KOPT-K1 (cell line): ENCODE data around the gene ANKRD39.

Experiments
- H3K27ac ChIP-seq: fragments of 200-600 bp; sonication (generic); 2 replicates; pipeline ENCODE4 v1.5.1; 2016; ENCODE audit warnings: antibody characterized with exemption, mild to moderate bottlenecking, low read depth, low read length; ENCODE audit not compliant: poor library complexity, severe bottlenecking
- H3K36me3 ChIP-seq: fragments of 200-600 bp; sonication (generic); 2 replicates; pipeline ENCODE4 v1.5.1; 2017; ENCODE audit warnings: antibody characterized with exemption, mild to moderate bottlenecking, low read length, moderate library complexity; ENCODE audit not compliant: insufficient read depth
- H3K9me3 ChIP-seq: fragments of 200-600 bp; sonication (generic); 2 replicates; pipeline ENCODE4 v1.5.1; 2017; ENCODE audit warnings: antibody characterized with exemption, low read length, mild to moderate bottlenecking; ENCODE audit not compliant: insufficient read depth, poor library complexity, severe bottlenecking

Gene ANKRD39

GRCh38 chr2:96856776-96857666 lies 795 bp downstream of the ANKRD39 start:
- peak overlapping the region; percentile 71 for H3K27ac ChIP-seq
- H3K36me3 ChIP-seq: peaks cover 26% of the 10 kb centered on the region
- no peaks in the 10 kb centered on the region for H3K9me3 ChIP-seq

- Histone ChIP-seq H3K9me3 (no peaks in the 10 kb centered on the region), H3K27ac (no peak overlapping the region), H3K36me3 (peaks cover 58% of the 10 kb centered on the region)
Observed at GRCh38 chr2:96853321-96853720, 4.5 kb downstream of the ANKRD39 start.

- Histone ChIP-seq H3K27ac (no peak overlapping the region), H3K36me3 (peaks cover 64% of the 10 kb centered on the region), H3K9me3 (no peaks in the 10 kb centered on the region)
Observed at GRCh38 chr2:96852667-96853066, 5.1 kb downstream of the ANKRD39 start.

GRCh38 chr2:96848264-96848663 lies 9.6 kb downstream of the ANKRD39 start:
- Histone ChIP-seq H3K9me3 (no peaks in the 10 kb centered on the region), H3K27ac (no peak overlapping the region), H3K36me3 (peaks cover 62% of the 10 kb centered on the region)

GRCh38 chr2:96847586-96847985 lies 10.2 kb downstream of the ANKRD39 start:
- Histone ChIP-seq H3K9me3 (no peaks in the 10 kb centered on the region), H3K27ac (no peak overlapping the region), H3K36me3 (peaks cover 56% of the 10 kb centered on the region)

- no peaks in the 10 kb centered on the region for H3K9me3 ChIP-seq
- H3K27ac ChIP-seq: no peak overlapping the region
- peaks cover 48% of the 10 kb centered on the region for H3K36me3 ChIP-seq
Observed at GRCh38 chr2:96846825-96847224, 11.0 kb downstream of the ANKRD39 start.

DNA sequence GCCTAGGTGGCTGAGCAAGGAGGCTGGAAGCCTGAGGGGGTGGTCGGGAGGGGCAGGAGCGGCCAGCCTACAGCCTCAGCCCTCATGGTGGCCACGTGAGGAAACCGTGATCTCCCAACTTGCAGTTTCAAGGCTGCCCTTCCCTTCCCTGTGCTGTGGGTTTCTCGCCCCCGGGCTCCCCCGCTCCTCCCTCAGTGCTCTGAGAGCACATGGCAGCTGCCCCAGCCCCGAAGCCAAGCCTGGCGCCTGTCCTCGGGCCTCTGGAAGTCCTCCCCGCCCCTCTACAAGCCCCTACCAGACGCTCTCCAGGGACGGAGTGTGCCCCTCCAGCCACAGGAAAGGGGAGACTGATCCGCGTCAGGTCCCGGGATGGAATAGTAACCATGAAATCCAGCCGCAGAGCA lies 13.4 kb downstream of the ANKRD39 start:
- Histone ChIP-seq H3K27ac (no peak overlapping the region), H3K36me3 (peaks cover 31% of the 10 kb centered on the region), H3K9me3 (no peaks in the 10 kb centered on the region)

DNA sequence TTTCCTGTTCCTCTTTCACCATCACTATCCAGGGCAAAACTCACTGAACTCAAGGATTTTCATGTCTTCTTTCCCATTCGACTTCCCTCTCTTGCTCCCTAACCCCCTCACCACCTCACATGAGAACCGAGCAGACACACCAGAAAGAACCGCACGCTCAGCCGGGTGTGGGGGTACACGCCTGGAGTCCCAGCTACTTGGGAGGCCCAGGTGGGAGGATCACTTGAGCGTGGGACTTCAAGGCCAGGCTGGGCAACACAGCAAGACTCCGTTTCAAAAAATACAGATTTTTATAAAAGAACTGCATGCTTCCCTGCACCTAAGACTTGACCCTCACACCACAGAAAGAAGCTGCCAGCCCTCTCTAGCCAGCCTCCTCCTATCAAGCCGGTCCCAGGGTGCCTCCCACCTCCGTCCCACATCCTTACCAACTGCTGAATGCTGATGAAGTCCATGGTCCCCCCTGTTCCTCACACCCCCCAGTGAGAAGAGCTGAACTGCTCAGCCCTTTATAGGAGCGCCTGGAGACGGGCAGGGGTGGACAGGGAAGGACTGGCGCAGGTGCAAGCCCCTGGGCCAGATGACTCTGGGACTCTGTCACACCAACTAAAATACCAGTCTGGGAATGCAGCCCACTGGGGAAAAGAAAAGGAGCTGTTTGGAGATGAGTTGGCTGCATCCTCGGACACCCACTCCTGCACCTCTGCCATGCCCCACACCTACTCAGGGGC lies 14.1 kb downstream of the ANKRD39 start, which contains the start of gene ANKRD23:
Gene ANKRD23 (minus strand): TSS at position 484 of the 731 bp plus-strand sequence. CDS start 29 bp downstream, at position 455.
- Histone ChIP-seq H3K27ac (no peak within 1 kb of the TSS), H3K36me3 (peaks cover 29% of the 10 kb centered on the region), H3K9me3 (no peaks in the 10 kb centered on the region)

DNA sequence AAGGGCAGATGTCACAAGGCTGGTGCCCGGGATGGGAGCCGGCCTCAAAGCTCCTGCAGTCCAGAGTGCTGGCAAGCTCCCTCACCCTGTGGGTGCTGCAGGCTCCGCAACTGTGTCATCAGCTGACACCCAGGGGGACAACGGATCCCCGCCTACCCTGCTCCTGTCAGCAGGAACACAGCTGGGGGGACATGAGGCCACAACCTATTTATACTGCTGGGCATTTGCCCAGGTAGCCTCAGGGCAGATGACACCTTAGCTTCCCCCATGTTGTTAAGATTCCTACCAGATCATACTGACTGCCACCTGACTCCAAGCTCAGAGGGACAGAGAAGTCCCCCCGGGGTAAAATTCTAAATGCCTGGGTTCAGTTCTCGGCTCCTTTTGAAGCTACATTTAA lies 15.2 kb downstream of the ANKRD39 start:
- no peak overlapping the region for H3K27ac ChIP-seq
- no peaks in the 10 kb centered on the region for H3K9me3 ChIP-seq
- H3K36me3 ChIP-seq: peaks cover 28% of the 10 kb centered on the region

GRCh38 chr2:96841701-96842495 lies 15.9 kb downstream of the ANKRD39 start:
- peaks cover 30% of the 10 kb centered on the region for H3K36me3 ChIP-seq
- no peaks in the 10 kb centered on the region for H3K9me3 ChIP-seq
- no peak overlapping the region for H3K27ac ChIP-seq

DNA sequence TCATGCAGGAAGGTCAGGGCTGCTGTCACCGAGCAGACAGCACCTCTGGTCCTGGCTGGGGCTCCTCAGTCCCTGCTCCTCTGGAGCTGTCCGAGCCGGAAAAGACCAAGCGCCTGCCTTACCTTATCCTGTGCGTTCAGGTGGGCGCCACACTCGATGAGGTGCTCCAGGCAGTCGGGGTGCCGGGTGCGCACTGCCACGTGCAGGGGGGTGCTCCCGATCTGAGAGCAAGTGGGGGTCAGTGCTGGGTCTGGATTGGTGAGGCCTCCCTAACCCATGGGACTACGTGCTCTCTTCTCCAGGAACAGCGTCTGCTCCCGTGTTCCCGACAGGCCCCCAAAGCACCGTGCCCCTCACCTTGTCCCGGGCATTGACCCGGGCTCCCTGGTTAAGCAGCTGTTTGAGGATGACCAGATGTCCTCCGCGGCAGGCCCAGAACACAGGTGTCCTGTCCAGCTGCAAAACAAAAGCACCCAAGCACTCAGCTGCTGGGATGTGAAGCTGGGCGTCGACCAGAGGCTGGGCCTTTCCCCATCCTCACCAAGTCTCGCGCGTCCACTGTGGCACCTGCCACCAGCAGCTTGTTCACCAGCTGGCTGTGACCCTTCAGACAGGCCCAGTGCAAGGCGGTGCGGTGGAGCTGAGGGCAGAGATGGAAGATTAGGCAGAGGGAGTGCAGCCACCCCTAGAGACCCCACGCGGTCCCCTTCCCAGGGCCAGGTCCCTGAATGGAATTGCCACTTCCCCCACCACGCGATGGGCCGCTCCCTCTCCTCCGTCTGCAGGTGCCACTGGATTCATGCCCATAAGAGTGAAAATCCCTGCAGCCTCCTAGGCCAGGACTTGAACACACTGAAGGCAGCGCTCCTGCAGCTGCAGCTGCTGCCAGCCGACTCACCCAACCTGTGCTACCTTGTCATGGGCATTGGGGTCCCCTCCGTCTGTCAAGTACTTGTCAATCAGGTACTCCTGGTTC lies 17.7 kb downstream of the ANKRD39 start:
- peak overlapping the region; percentile 69 for H3K27ac ChIP-seq
- no peaks in the 10 kb centered on the region for H3K9me3 ChIP-seq
- H3K36me3 ChIP-seq: peaks cover 38% of the 10 kb centered on the region

- Histone ChIP-seq H3K9me3 (no peaks in the 10 kb centered on the region), H3K27ac (peak overlapping the region; percentile 69), H3K36me3 (peaks cover 46% of the 10 kb centered on the region)
Observed at GRCh38 chr2:96839293-96839874, 18.4 kb downstream of the ANKRD39 start.

DNA sequence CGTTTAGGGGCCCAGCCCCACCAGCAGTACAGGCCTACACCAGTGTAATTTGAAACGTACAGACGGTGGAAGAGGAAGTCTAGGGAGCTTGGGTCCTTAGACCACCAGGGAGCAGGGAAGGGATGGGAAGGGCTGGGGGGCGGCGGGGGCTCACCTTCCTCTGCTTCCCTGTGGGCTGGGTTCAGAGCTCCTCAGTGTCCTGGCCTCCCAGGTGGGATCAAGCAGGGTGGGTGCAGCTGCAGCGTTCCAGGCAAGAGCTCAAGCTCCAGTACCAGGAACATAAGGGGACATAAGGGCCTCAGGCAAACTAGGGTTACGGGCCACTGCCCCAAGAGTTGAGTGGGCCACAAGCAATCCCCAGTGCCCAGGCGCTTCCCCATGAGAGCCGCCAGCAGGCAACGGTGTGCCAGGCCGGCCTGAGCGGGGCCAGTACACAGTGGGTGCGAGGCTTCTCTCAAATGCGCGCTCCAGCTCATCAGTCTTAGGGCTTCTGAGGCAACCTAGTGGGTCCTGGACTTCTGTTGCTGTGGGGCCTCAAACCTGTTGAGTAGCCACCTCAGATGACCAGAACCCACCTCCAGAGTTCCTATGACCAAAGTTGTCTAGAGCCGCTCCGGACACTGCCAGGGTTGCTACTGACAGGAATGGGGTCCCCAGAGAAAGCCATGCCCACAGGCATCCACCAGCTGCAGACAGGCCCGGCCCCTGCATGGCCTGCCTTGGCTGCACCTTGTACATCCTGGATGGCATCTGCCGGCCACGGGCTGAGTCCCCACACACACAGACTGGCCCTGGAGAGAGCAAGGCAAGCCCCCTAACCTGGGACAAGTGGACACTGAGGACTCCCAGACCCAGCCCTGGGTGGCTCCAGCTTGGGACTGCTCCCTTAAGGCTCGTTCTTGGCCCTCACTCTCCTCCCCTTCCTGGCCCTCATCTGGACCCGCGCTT lies 19.2 kb downstream of the ANKRD39 start:
- Histone ChIP-seq H3K9me3 (no peaks in the 10 kb centered on the region), H3K27ac (peak overlapping the region; percentile 69), H3K36me3 (peaks cover 52% of the 10 kb centered on the region)
